Lower leg skin (tissue), 4 donors: ENCODE measurements around the gene MLC1. TPM values are rescaled to one million over a fixed set of nuclear protein-coding genes. Genes with fewer than 3 reads are reported as not detected.

Source experiments
- DNase-seq, 2 donors: peaks; one replicate each; pipeline ENCODE4 v3.0.0-alpha.2; 2019; ENCODE audit warnings: low spot score in 2 of 2
- H3K4me3 ChIP-seq: fragments of 200-600 bp; sonication (generic); 2 replicates; pipeline ENCODE4 v1.5.1; 2017; ENCODE audit warnings: mild to moderate bottlenecking, low read depth; ENCODE audit not compliant: poor library complexity, severe bottlenecking
- CTCF ChIP-seq, 3 donors: fragments of 450-650 bp; IDR thresholded peaks; one replicate each; pipeline ENCODE4 v1.5.1; 2016; ENCODE audit warnings: antibody characterized with exemption in 3 of 3, mild to moderate bottlenecking in 3 of 3, moderate library complexity in 2 of 3
- POLR2A ChIP-seq, 2 donors: fragments of 450-650 bp; IDR thresholded peaks; one replicate each; pipeline ENCODE4 v1.6.1; 2016 to 2017; ENCODE audit warnings: antibody characterized with exemption in 2 of 2, mild to moderate bottlenecking in 1 of 2, moderate library complexity in 1 of 2
- WGBS, 2 donors: methylation state at CpG; one replicate each; pipeline ENCODE4 v1.1.5; 2018; 5-methylcytosine and 5-hydroxymethylcytosine counted together
- intact Hi-C: fragments of 100-400 bp; cut with DNase I; formaldehyde crosslinking; loops from one replicate; pipeline ENCODE4 v1.15.0; 2023; ENCODE audit warnings: low total_unique reads
- total RNA-seq, 4 donors: library from RNA; depleted of rRNA; stranded (reverse); fragments of >200 nt; gene quantifications; one replicate each; pipeline ENCODE4 v1.1.0, GENCODE V29; 2016

MLC1 gene
- total RNA-seq, 4 donors from 2014 or later: 0.15 to 2.1 (median 1.0) TPM

DNA sequence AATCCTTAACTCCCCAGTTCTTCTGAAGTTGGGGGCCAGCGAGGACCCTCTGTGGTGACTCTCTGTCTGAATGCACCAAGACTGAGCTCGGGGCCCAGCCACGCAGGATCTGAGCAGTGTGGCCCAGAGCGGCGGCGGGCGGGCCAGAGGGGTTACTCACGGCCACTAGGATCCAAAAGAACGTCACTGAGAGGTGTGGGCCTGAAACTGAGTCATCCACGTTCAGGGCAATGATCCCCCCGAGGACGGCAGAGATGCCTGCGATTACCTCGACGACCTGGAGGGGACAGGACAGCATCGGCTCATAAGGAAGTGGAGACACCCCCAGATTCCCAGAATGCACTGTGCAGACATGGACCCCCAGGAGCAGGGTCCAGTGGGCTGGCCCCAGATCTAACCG is 11.2 kb downstream of the MLC1 start:
- intact Hi-C loops: no loop called here
- 76 to 81% methylated on average over 16 to 17 of the region's 17 CpGs for WGBS, 2 donors
- H3K4me3 ChIP-seq: no peak overlapping the region
- no peak for TF ChIP-seq CTCF (IDR thresholded peaks at IDR 0.05)
- TF ChIP-seq POLR2A (IDR thresholded peaks at IDR 0.05): no peak
- no peak for DNase-seq

- intact Hi-C loops: no loop called here
- no peak for DNase-seq
- no peak overlapping the region for H3K4me3 ChIP-seq
- 85 to 88% methylated on average over 19 to 27 of the region's 28 CpGs for WGBS, 2 donors
- TF ChIP-seq CTCF (IDR thresholded peaks at IDR 0.05) (no peak), POLR2A (IDR thresholded peaks at IDR 0.05) (no peak)
Observed at GRCh38 chr22:50072714-50073538, 12.3 kb downstream of the MLC1 start.

- 86 to 91% methylated on average over 8 of the region's 9 CpGs for WGBS, 2 donors
- intact Hi-C loops: no loop called here
Observed at GRCh38 chr22:50072167-50072555, 13.1 kb downstream of the MLC1 start.

DNA sequence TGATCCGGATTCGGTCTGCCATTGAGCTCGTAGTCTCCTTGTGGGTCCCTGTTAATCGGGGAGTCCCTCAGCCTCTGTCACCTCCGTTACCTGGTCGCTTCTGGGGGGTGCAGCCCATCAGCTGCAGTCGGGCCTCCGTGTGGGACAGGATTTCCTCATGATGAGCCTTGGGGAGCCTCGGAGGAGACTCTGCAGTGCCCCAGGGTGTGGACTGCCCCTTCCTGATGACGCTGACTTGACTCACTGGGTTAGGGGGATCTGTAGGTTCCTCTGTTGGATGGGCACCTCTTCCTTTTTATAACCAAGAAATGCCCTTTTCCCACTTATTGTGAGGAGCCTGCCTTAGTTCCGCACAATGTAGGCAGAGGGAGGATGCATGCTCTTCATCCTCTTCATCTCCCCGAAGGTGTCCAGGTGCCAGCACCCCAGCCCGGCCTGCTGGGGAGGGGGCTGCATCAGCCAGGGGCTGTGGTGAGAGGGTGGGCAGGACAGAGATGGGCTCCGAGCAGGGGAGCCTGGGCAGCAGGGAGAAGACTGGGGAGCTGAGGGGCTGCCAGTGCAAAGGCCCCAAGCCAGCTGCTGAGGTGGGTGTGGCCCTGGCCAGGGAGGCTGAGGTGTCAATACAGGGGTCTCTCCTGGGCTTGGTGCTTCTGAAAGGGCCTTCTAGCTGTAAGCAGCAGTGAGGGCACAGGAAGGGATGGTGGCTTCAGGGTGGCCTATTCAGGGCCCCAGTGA is 13.6 kb downstream of the MLC1 start:
- TF ChIP-seq CTCF (IDR thresholded peaks at IDR 0.05) (no peak), POLR2A (IDR thresholded peaks at IDR 0.05) (no peak)
- no peak for DNase-seq
- WGBS, 2 donors: 89% methylated on average over 14 of the region's 14 CpGs
- intact Hi-C loops: no loop called here
- no peak overlapping the region for H3K4me3 ChIP-seq

More at GRCh38 chr22:50072167-50072555, 13.1 kb downstream of the MLC1 start:
- no peak for TF ChIP-seq POLR2A (IDR thresholded peaks at IDR 0.05)
- TF ChIP-seq CTCF (IDR thresholded peaks at IDR 0.05): no peak
- DNase-seq: no peak
- H3K4me3 ChIP-seq: no peak overlapping the region

DNA sequence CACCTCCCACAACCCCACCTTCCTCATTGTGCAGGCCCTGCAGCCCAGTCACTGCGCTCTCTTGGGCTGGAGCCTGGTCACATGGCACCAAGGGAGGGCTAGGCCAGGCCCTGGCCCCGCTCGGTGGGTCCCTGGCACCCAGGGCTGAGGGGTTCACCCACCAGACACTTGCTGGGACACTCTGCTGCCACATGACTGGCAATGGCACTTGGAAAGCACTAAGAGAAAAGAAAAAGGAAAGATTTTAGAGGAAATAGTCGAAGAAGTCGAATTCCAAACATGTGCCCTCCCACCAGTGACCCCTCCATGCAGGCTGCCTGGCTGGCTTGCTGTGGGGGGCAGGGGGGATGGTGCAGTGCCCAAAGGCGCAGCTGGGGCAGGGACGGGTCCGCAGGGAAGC is 14.9 kb downstream of the MLC1 start:
- WGBS, 2 donors: 82 to 87% methylated on average over 8 of the region's 8 CpGs
- no peak overlapping the region for H3K4me3 ChIP-seq
- TF ChIP-seq POLR2A (IDR thresholded peaks at IDR 0.05) (no peak), CTCF (IDR thresholded peaks at IDR 0.05) (no peak)
- intact Hi-C loops: no loop called here
- DNase-seq: no peak
